ENCODE measurements around the gene PGRMC2.
A peak's percentile ranks its signal among the peaks of the same experiment; 100 is the strongest.
"Not testable (repeated sequence)": the region's sequence is repeated elsewhere in the genome, so short reads cannot be mapped to it uniquely, and the experiment has no call there.

Gene PGRMC2

GRCh38 chr4:128265550-128265949 is 22.1 kb downstream of the PGRMC2 start:
- DNase-seq: not testable (repeated sequence)

GRCh38 chr4:128259889-128260288 is 27.7 kb downstream of the PGRMC2 start:
- not testable (repeated sequence) for DNase-seq

GRCh38 chr4:128258166-128258565 is 29.4 kb downstream of the PGRMC2 start:
- DNase-seq: not testable (repeated sequence)

GRCh38 chr4:128256539-128256938 is 31.1 kb downstream of the PGRMC2 start:
- no peak for DNase-seq

GRCh38 chr4:128255906-128256305 is 31.7 kb downstream of the PGRMC2 start:
- no peak for DNase-seq

GRCh38 chr4:128249787-128250668 is 37.6 kb downstream of the PGRMC2 start:
- peak; percentile 26 for DNase-seq

GRCh38 chr4:128247906-128248305 is 39.7 kb downstream of the PGRMC2 start:
- DNase-seq: no peak

- not testable (repeated sequence) for DNase-seq
These were observed 42.2 kb downstream of the PGRMC2 start for GRCh38 chr4:128245391-128245790.

GRCh38 chr4:128244379-128244778 is 43.2 kb downstream of the PGRMC2 start:
- peak; percentile 25 for DNase-seq

GRCh38 chr4:128242601-128243000 is 45.0 kb downstream of the PGRMC2 start:
- DNase-seq: no peak

- DNase-seq: no peak
These were observed 45.6 kb downstream of the PGRMC2 start for GRCh38 chr4:128241981-128242380.

- DNase-seq: peak; percentile 98
These were observed 46.1 kb downstream of the PGRMC2 start for GRCh38 chr4:128241425-128241913.

GRCh38 chr4:128241019-128241418 is 46.6 kb downstream of the PGRMC2 start:
- no peak for DNase-seq

- DNase-seq: no peak
These were observed 52.8 kb downstream of the PGRMC2 start for GRCh38 chr4:128234836-128235235.

- DNase-seq: no peak
These were observed 54.9 kb downstream of the PGRMC2 start for GRCh38 chr4:128232719-128233118.

- peak; percentile 47 for DNase-seq
These were observed 58.5 kb downstream of the PGRMC2 start for GRCh38 chr4:128228845-128229795.

GRCh38 chr4:128227991-128228571 is 59.5 kb downstream of the PGRMC2 start:
- no peak for DNase-seq

- DNase-seq: peak; percentile 96
These were observed 62.5 kb downstream of the PGRMC2 start for GRCh38 chr4:128225148-128225547.

GRCh38 chr4:128221586-128221985 is 66.0 kb downstream of the PGRMC2 start:
- DNase-seq: no peak

GRCh38 chr4:128220286-128221235 is 67.1 kb downstream of the PGRMC2 start:
- DNase-seq: peak; percentile 75

Data from fibroblast of skin of right quadriceps (primary cell).